ENCODE data around the gene TFAP2B.

TFAP2B gene

DNA sequence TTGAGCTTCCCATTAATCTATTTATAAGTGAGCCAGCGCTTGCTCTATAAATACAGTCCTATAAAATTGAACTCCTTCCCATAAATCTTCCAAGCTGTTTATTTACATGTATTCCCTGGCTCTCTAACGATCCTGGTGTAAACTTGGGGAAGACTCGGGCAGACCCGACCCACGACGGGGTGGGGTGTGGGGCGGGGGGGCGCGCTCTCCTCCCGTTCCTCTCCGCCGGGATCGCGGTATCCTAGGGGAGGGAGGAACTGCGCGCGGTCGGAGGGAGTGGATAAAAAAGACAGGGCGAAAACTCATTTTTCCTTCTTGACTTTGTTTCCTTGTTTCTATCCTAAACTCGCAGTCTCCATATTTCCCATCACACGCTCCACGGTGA, 31.1 kb downstream of the TFAP2B start:
- DNase-seq, result no peak

DNA sequence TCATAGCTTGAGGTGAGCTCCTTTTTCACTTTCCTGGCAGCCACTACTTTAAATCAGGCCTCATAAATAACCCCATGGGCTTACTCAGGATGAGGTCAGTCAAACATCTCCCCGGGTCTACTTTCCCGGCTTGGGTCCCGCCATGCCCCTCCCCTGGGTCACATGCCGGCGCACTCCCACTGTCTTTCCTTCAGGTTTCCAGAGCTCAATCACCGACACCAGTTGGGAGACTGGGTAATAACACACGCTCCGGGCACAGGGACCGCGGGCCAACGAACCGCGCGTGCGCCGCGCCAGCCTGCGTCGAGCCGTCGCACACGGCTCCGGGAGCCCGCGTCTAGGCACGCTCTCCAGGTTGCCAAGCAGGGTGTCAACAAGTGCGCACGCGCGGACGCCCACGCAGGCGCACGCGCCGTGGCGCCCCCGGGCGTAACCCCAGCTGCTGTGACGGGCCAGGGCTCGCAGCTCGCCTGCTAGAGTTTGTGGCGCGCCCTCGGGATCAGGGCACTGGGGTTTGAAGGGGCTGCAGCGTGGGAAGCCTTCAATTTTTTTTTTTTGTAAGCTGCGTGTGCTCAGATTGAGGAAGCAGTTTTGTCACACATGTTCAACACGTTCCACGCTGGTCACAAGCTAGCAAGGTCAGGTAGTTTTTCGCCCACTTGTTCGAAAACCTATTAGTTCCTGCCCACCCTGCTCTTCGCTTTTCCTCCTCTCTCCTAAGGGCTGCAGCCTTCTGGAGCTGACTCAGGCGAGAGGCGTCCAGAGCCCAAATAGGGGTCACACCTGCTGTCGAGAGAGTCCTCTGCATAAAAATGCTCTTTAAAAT, 31.8 kb downstream of the TFAP2B start:
- no peak for DNase-seq

DNA sequence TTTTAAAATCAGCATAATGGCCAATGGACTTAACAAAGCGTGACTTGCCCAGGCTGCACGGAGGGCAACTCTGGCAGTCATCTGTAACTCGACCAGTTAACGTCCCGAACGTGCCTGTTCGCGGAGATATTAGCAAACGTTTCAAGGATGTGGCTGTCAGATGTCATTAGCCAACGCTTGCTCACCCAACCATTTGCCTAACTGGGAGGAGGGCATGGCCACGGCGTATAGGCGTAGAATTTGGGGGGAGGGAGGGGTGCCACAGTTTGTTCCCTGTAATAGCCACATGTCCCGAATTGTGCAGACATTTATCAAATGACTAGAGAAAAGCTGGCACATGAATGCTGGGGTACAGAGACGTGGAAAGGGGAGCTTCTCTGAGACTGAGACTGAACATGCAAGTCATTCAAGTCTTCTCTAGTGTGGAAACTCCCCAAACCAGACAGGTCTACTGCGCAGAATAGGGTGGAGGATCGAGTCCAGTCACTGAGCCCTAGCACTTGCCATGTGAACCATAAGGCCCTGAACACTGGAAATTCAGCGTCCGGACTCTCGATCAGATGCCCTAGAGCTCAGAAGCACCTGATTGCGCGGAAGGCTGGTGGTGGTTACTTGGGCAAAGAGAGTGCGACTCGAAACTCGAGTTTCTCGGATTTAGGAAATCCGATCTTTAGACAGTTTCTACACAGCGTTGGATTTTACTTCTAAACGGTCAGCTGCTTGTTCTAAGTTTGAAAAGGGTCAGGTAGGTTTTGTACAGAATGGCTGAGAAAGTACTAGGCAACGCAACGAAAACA, 32.6 kb downstream of the TFAP2B start:
- DNase-seq, result no peak

DNA sequence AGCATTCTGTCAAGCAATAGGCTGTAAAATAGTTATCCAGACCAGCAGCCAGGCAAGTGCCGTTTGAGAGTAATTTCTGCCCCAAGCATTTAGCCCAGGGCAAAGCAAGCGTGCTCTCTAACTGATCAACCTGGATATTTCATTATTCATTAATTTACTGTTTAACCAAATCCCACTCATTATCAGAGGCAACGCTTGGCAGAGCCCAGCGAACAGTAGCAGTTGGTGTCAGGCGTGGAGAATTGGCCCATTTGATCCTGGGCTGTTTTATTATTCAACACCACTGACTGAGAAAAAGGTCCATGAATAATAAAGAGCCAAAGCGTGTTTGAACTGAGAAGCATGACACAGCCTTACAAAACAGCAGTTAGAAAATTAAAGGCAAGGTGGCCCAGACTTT, 35.3 kb downstream of the TFAP2B start:
- no peak for DNase-seq

DNA sequence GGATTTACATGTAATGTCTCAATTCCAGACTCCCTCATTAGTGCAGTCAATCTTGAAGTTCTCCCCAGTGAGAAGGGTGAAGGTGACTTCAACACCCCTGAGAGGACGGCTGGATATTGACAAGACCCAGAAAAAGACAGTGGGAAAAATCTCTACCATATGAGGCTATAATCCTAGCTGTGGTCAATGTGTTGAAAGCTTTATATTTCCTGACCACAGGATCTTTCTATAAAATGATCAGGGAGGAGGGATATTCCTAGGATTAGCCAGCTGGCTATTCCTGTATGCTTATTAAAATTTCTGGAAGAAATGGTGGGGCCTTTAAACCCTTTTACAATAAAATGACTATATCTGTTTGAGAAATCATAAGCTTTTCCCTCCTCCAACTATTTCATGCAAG, 43.0 kb downstream of the TFAP2B start:
- no peak for DNase-seq

DNA sequence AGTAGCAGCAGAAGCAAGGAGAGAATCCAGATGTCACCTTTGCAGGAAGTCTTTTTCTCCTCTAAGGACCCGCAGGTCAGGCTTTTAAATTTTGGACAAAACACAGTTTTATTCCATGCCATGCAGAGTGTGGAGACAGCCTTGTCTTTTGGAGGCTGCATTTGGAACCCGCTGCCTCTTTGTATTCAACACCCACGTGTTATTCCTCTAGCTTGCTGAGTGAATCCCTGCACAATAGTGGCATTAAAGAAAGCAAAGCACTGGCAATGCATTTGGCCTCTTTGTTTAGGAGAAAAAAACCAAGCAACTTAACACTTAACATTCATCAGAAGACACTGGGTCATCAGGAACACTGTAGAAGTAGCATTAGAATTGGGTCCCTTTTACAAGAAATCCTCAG, 43.5 kb downstream of the TFAP2B start:
- no peak for DNase-seq

DNA sequence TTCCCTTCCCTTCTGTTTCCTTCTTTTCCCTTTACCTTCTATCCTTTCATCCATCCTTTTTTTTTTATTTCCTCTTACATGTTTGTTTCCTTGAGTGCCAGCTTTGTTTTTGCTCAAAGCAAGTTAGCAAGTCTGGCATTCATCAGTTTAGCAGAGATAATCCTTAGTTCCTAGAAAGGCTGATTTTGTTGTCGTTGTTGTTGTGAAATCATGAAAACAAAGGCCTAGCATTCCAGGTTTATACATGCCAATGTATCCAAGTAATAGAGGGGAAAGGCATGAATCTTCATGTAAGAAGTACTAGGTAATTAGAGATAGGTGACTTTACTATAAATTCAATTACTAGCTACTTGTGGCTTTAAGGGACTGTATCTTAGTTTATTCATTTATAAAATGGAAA, 45.9 kb downstream of the TFAP2B start:
- DNase-seq, result no peak

DNA sequence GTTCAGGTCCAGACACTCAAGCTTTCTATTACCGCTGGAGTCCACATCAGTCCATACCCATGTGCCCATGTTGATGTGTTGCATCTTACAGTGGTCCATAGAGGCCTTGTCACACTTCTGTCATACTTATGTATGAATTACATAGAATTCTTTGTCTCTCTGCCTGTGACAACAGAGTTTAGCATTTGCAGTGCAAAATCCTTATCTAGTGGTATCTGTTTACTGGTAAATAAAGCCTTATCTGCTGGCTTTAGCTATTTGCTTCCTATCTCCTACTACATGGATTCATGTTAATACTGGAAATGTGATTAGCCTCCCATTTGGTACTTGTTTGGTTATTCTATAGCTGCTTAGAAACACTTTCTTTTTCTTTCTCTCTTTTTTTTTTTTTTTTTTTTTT, 49.8 kb downstream of the TFAP2B start:
- no peak for DNase-seq

DNA sequence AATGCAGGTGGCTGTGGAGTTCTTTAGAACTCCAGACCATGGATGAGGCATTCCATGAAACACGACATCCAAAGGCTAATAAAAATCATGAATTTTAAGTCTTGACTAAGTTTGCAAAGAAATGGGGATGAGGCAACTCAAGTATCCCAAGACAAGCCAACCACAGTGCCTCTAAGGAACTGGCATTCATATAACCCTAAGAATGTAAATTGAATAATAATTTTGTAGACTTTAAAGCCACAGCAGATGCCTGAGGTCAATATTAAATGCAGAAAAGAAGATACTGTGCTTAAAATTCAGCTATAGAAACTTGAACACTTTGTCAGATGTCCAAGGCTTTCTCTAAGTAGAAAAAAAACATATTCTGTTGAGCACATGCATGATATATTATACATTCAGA, 54.5 kb downstream of the TFAP2B start:
- DNase-seq, result no peak

DNA sequence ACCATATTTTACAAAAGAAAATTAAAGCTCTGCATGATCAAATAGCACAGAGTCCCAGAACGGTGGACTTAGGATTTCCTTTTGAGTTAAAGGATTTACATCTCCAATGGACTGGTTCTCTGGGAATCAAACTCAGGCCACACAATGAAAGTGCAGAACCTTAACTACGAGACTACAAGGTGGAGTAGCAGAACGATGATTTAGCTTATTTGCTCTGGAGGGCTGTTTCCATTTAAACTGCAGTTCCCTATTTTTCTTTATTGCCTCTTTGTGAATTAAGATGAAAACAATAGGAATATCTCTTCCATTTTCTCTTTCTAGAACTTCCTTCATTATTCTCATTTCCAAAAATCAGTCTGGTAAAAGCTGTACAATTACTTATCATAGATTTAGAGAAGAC, 65.7 kb downstream of the TFAP2B start:
- DNase-seq, result no peak

DNA sequence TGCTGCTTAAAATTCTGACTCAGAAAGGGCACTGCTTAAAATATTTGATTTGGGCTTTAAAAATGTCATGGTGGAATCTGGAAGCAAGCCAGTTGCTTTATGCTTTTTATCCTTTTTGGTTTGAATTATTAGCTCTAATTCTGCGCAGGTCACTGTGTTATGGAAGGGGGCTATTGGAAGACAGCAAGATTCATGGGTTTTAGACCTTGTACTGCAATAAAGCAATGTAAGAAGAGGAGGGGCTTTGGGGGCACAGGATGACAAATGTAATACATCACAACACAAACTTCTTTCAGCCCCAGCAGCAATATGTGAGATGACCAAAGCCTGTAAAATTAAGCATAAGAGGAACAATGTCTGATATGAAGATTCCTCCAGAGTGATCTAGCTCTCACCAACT, 68.4 kb downstream of the TFAP2B start:
- DNase-seq, result no peak

DNA sequence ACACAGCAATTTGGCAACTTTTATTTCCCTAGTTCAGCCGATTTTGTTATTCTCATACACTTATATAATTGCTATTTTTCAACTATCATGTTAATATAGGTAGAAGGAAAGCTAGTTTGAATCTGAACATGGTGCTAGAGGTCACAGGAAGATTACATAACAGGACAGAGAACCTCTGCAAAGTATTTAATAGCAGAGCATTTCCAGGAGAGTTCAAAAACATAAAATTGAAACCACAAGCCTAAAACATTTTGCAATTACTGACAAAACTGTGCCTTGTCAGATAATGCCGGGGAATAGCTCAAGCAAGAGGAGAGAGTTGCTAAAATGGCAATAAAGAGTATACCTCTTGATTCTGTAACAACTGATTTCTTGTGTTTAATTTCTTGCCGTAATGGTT, 70.8 kb downstream of the TFAP2B start:
- DNase-seq, result no peak

DNA sequence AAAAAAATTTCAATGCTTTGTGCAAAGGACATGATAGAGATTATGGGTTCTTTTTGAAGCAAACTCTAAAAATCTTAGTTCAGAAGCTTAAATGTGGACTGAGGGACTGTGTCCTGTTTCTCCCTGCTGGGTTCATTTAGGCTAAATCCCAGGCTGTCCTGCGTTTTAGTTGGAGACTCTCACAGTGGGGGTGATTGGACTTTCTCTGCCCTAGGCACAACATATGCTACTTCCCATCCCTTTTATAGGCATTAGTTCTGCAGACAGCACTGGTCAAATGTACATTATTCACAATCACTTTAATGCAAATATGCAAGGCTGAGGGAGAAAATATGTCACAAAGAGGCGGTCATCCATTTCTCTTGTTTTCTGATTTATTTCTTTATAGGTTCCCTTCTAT, 71.3 kb downstream of the TFAP2B start:
- no peak for DNase-seq

DNA sequence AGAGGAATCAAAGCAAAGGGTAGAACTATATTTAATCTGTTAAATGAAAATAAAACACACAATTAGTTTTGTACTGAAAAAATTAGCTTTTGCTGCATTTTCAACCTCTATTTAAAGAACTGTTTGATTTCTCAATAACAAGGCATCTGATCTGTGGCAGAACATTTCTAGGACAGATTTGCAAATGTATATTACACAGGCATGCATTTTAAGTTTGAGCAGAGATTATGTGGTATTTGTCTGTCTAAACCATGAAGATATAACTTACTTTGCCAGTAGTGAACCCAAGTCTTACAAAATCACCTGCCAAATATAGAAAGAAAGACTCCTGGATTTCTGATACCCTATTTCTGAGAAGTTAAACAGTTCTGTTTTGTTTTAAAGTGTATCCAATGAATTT, 71.9 kb downstream of the TFAP2B start:
- no peak for DNase-seq

DNA sequence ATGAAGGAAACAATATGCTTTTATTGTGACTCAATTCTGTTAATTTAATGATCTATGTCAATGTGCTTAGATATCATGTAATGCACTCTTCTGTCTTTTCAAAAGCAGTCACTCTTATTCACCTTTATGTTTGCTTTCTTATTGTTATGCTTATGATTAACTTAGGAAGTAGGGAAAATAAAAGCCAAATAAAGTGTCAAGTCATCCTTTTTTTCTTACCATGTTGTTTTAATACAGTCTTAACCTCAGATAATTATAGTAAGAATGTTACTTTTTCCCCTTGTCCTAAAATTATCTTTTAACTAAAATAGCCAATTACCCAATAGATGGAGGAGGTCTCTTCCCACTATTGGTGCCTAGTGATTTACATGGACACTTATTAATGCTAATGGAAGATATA, 72.6 kb downstream of the TFAP2B start:
- no peak for DNase-seq

Measured in activated effector memory CD4-positive, alpha-beta T cell treated with anti-CD3 and anti-CD28 coated beads, Interleukin-2, amount 50 U/mL, for 16 hours (primary cell).